Breast epithelium (tissue), 3 donors: ENCODE data around the gene CGNL1.

Source experiments
- CTCF ChIP-seq, 3 donors: fragments of 450-650 bp; IDR thresholded peaks; one replicate each; pipeline ENCODE4 v1.5.1; 2016 to 2017; ENCODE audit warnings: antibody characterized with exemption in 3 of 3, mild to moderate bottlenecking in 3 of 3, moderate library complexity in 3 of 3
- POLR2A ChIP-seq: fragments of 450-650 bp; IDR thresholded peaks from one replicate; pipeline ENCODE4 v1.6.1; 2016; ENCODE audit warnings: antibody characterized with exemption, mild to moderate bottlenecking, moderate library complexity

- TF ChIP-seq CTCF (IDR thresholded peaks at IDR 0.05), result no peak
- TF ChIP-seq POLR2A, result no peak
Observed at GRCh38 chr15:57522148-57522547, 145.8 kb downstream of the CGNL1 start.
